Endothelial cell of umbilical vein (primary cell): ENCODE data around the gene RPH3AL. TPM values are rescaled to one million over a fixed set of nuclear protein-coding genes. Genes with fewer than 3 reads are reported as not detected.

Experiments
- BruUV-seq: library from RNA; stranded (reverse); fragments of 400-500 nt; replicated peaks from 2 replicates; lab custom pipeline; 2021; lab: Mats Ljungman, UMichigan
- CTCF ChIA-PET: fragments of 300-600, 350-600 bp; sonication (Branson Sonifier 250); formaldehyde crosslinking; loops from one replicate; lab custom pipeline; 2021; ENCODE audit warnings: antibody characterized with exemption, inconsistent platforms; lab: Charles Lee
- POLR2A ChIA-PET: fragments of 300-600, 350-600 bp; sonication (Branson Sonifier 250); formaldehyde crosslinking; loops from one replicate; lab custom pipeline; 2021; ENCODE audit warnings: antibody characterized with exemption, inconsistent platforms; lab: Charles Lee
- DNase-seq: peaks from one replicate; pipeline ENCODE4 v3.0.0-alpha.2; 2011; ENCODE audit warnings: low read depth, low spot score
- FAIRE-seq: peaks from 2 replicates; lab custom pipeline; 2011; peaks lifted over from hg19 to GRCh38; lab: Jason Lieb, UNC
- H2AFZ ChIP-seq: 2 replicates; pipeline ENCODE4 v1.6.0; 2012; ENCODE audit warnings: low read depth, low read length, control low read depth, inconsistent platforms
- H3K27ac ChIP-seq: 2 replicates; pipeline ENCODE4 v1.5.1; 2011; ENCODE audit warnings: low read depth, mild to moderate bottlenecking, control low read depth, low read length, moderate library complexity; ENCODE audit not compliant: insufficient read depth
- H3K27me3 ChIP-seq, 2 experiments: 2 replicates each; pipeline versions ENCODE4 v1.6.0 to v1.6.1; 2011; ENCODE audit warnings: low read length in 2 of 2, mixed read lengths in 1 of 2; ENCODE audit not compliant: control insufficient read depth in 2 of 2, insufficient read depth in 2 of 2
- H3K36me3 ChIP-seq, 2 experiments: 2 replicates in 1 of 2; 3 replicates in 1 of 2; pipeline ENCODE4 v1.5.1; 2011; ENCODE audit warnings: low read length in 2 of 2, mild to moderate bottlenecking in 1 of 2, moderate library complexity in 1 of 2; ENCODE audit not compliant: control insufficient read depth in 2 of 2, insufficient read depth in 2 of 2; ENCODE audit errors: extremely low read depth in 1 of 2
- H3K4me1 ChIP-seq: 3 replicates; pipeline ENCODE4 v1.5.1; 2011; ENCODE audit warnings: mild to moderate bottlenecking, low read length; ENCODE audit not compliant: control insufficient read depth, insufficient read depth; ENCODE audit errors: extremely low read depth
- H3K4me2 ChIP-seq: 2 replicates; pipeline ENCODE4 v1.6.1; 2011; ENCODE audit warnings: low read length, control low read depth, mixed read lengths; ENCODE audit not compliant: insufficient read depth
- H3K4me3 ChIP-seq, 3 experiments: fragments of 200-600 bp in 1 of 3; sonication (generic), shearing (Covaris generic) in 1 of 3; replicated peaks in 1 of 3; 2 replicates each; pipeline ENCODE4 v1.5.1; 2011 to 2016; ENCODE audit warnings: control low read depth in 3 of 3, low read length in 3 of 3, mild to moderate bottlenecking in 2 of 3, inconsistent platforms in 1 of 3, low read depth in 1 of 3, moderate library complexity in 1 of 3; ENCODE audit not compliant: insufficient read depth in 1 of 3
- H3K79me2 ChIP-seq: 2 replicates; pipeline ENCODE4 v1.6.0; 2012; ENCODE audit warnings: low read length, inconsistent platforms; ENCODE audit not compliant: control insufficient read depth, insufficient read depth
- H3K9ac ChIP-seq: replicated peaks from 2 replicates; pipeline ENCODE3; 2011; ENCODE audit warnings: low read length, control low read depth; ENCODE audit not compliant: insufficient read depth; ENCODE audit errors: extremely low read depth
- H3K9me1 ChIP-seq: replicated peaks from 3 replicates; pipeline ENCODE4 v1.6.0; 2011; ENCODE audit warnings: mild to moderate bottlenecking, low read length; ENCODE audit not compliant: control insufficient read depth, insufficient read depth; ENCODE audit errors: extremely low read depth
- H3K9me3 ChIP-seq: replicated peaks from 2 replicates; pipeline ENCODE4 v1.5.1; 2012; ENCODE audit warnings: low read length, inconsistent platforms; ENCODE audit not compliant: control insufficient read depth, insufficient read depth
- H4K20me1 ChIP-seq: replicated peaks from 2 replicates; pipeline ENCODE3; 2011; ENCODE audit warnings: mild to moderate bottlenecking, low read length; ENCODE audit not compliant: control insufficient read depth, insufficient read depth; ENCODE audit errors: extremely low read depth
- CTCF ChIP-seq, 2 donors: IDR thresholded peaks; 1 replicate in 1 of 2; 2 replicates in 1 of 2; pipeline ENCODE4 v1.5.1; 2011; ENCODE audit warnings: low read length in 2 of 2, mild to moderate bottlenecking in 2 of 2, moderate library complexity in 2 of 2, control low read depth in 1 of 2, inconsistent platforms in 1 of 2, low read depth in 1 of 2; ENCODE audit not compliant: insufficient read depth in 1 of 2; ENCODE audit errors: extremely low read depth in 1 of 2
- EZH2 ChIP-seq: IDR thresholded peaks from 2 replicates; pipeline ENCODE4 v1.6.1; 2012; ENCODE audit warnings: borderline replicate concordance, low read depth, mild to moderate bottlenecking, moderate library complexity, low read length, inconsistent platforms; ENCODE audit not compliant: severe bottlenecking
- FOS ChIP-seq: IDR thresholded peaks from 2 replicates; pipeline ENCODE4 v1.6.1; 2011; ENCODE audit warnings: mild to moderate bottlenecking, low read length, moderate library complexity, borderline replicate concordance; ENCODE audit not compliant: insufficient read depth
- GATA2 ChIP-seq: IDR thresholded peaks from 2 replicates; pipeline ENCODE4 v1.7.0; 2011; ENCODE audit warnings: low read depth, mild to moderate bottlenecking, moderate library complexity, mixed read lengths, low read length; ENCODE audit not compliant: insufficient read length, insufficient read depth
- JUN ChIP-seq: IDR thresholded peaks from 2 replicates; pipeline ENCODE4 v1.6.1; 2011; ENCODE audit warnings: borderline replicate concordance, low read depth; ENCODE audit not compliant: insufficient read length, insufficient read depth
- MYC ChIP-seq: IDR thresholded peaks from one replicate; pipeline ENCODE4 v1.6.1; 2011; ENCODE audit warnings: mild to moderate bottlenecking, low read depth, low read length
- POLR2A ChIP-seq: IDR thresholded peaks from 2 replicates; pipeline ENCODE4 v1.6.1; 2012; ENCODE audit warnings: low read depth, mild to moderate bottlenecking, control low read depth, low read length
- POLR2AphosphoS5 ChIP-seq: IDR thresholded peaks from 2 replicates; pipeline ENCODE4 v1.6.1; 2012; ENCODE audit warnings: low read depth, mild to moderate bottlenecking, control low read depth, low read length, moderate library complexity; ENCODE audit not compliant: insufficient read depth
- dilution Hi-C: fragments of 300-500 bp; cut with MboI; formaldehyde crosslinking; loops from one replicate; pipeline ENCODE4 v1.15.0; 2019; ENCODE audit warnings: low sequenced_read_pairs; ENCODE audit not compliant: extremely low pct_ligation_motif_present
- intact Hi-C: fragments of 100-400 bp; cut with micrococcal nuclease; formaldehyde crosslinking; loops from one replicate; pipeline ENCODE4 v1.10.0; 2022
- polyA plus RNA-seq, 4 experiments: library from polyadenylated mRNA; depleted of rRNA in 3 of 4; stranded (reverse) in 3 of 4; unstranded in 1 of 4; fragments of >200 nt; gene quantifications; 2 replicates each; pipeline versions ENCODE4 v1.2.1 to v1.2.3, GENCODE V29; 2011 to 2012; ENCODE audit warnings: missing spikeins in 1 of 4
- total RNA-seq: library from RNA; stranded (reverse); gene quantifications from 2 replicates; pipeline ENCODE4 v1.2.3, GENCODE V29; 2021
- TF ChIP-seq, protein P1 (sequence below): IDR thresholded peaks from 2 replicates; pipeline ENCODE4 v1.6.1; 2011; ENCODE audit not compliant: insufficient read depth, insufficient read length

The RPH3AL gene
- total and polyA plus RNA-seq, 2 donors (not counting 3 experiments of a cell fraction or from before 2014, with no cell fraction given): 4.1 to 7.0 TPM

DNA sequence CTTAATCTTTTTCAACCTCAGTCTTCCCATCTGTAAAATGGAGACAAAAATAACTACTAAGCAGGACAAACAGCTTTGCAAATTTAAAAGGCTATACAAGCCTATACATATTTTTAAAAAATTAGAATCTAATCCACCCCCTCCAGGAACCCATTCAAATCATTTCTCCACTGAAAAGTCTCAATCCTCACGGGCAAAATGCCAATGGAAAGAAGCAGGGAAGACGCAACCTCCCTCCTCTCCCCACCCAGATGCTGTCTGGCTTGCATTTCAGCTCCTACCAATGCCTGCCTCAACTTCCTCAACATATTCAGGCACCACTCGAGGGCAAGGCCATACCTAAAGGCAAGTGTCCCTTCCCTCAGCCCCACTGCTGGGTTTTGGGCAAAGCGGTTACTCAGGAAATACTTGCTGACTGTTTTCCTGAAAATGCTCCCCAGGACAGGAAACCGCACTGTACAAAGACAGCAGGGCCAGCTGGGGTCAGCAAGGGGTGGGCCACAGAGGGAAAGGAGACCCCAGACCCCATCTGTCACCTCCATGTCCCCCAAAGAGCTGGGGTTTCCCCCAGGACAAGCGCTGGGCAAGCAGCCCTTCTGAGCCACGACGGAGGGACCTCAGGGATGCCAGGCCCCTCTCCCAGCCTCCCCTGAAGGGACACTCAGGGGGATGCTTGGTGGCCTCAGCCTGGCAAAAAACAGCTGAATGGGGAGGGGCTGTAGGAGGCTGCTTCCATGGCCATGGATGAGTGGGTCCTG lies 123.5 kb downstream of the RPH3AL start:
- FAIRE-seq (peak; percentile 99), DNase-seq (peak; percentile 49)
- no TSS peak for BruUV-seq
- Histone ChIP-seq H3K9me1 (no peaks in the 10 kb centered on the region), H3K27me3 (no peaks in the 10 kb centered on the region), H3K9me3 (no peaks in the 10 kb centered on the region), H3K27ac (peak overlapping the region; percentile 62), H3K79me2 (no peaks in the 10 kb centered on the region), H3K4me1 (peaks cover 28% of the 10 kb centered on the region), H2AFZ (peak overlapping the region; percentile 22), H3K9ac (peak overlapping the region; percentile 19), H3K4me2 (peak overlapping the region; percentile 51), H3K4me3 (no peak overlapping the region), H3K36me3 (no peaks in the 10 kb centered on the region), H4K20me1 (no peaks in the 10 kb centered on the region)
- ChIA-PET CTCF (no interaction called here), POLR2A (no interaction called here)
- intact Hi-C loops: no loop called here
- no peak for TF ChIP-seq CTCF (IDR thresholded peaks at IDR 0.05; ENCODE audit: extremely low read depth in 1 of 2, insufficient read depth in 1 of 2, low read depth in 1 of 2, low read length in 2 of 2)
- TF ChIP-seq FOS: peak; percentile 59
- no peak for TF ChIP-seq EZH2
- TF ChIP-seq MYC: no peak
- peak; percentile 62 for TF ChIP-seq POLR2AphosphoS5
- peak; percentile 33 for TF ChIP-seq POLR2A
- TF ChIP-seq GATA2: no peak
- no peak for TF ChIP-seq JUN
- TF ChIP-seq, protein P1, sequence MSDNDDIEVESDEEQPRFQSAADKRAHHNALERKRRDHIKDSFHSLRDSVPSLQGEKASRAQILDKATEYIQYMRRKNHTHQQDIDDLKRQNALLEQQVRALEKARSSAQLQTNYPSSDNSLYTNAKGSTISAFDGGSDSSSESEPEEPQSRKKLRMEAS: no peak
- dilution Hi-C loops: no loop called here
